Measurements from ENCODE around the gene GNG5.
"Not testable (repeated sequence)": the region's sequence is repeated elsewhere in the genome, so short reads cannot be mapped to it uniquely, and the experiment has no call there.

Gene GNG5

DNA sequence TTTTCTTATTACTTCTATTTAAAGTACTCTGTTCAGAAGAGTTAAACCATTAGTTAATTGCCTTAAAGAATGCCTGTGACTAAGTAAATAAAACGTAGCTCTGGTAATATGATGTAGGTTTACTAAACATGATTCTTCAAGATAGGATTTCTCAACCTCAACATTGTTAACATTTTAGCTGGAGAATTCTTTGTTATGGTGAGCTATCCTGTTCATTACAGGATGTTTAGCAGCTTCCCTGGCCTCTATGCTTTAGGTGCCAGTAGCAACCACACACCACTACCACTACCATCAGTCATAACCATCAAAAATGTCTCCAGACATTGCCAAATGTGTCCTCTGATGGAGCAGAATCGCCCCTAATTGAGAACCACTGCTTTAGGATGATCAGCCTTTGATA, 16.6 kb downstream of the GNG5 start:
- no peak for DNase-seq (ENCODE audit: low read depth in 1 of 2, low spot score in 1 of 2)

DNA sequence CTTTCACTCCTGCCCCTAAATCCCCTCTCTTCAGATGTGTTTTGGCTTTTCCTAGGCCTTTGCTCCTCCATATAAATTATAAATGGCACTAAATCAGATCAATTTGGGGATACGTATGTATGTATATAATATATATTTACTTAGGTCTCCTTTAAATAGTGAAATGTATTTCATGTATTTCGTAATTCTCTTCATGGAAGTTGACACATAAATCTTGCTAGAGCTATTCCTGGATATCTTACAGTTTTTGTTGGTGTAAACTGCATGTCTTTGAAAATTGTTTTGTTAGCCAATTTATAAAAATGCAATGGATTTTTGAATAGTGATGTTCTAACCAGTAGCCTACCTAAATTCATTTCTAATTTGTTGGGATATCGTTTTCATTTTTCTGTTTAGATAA, 18.3 kb downstream of the GNG5 start:
- no peak for DNase-seq (ENCODE audit: low read depth in 1 of 2, low spot score in 1 of 2)

DNA sequence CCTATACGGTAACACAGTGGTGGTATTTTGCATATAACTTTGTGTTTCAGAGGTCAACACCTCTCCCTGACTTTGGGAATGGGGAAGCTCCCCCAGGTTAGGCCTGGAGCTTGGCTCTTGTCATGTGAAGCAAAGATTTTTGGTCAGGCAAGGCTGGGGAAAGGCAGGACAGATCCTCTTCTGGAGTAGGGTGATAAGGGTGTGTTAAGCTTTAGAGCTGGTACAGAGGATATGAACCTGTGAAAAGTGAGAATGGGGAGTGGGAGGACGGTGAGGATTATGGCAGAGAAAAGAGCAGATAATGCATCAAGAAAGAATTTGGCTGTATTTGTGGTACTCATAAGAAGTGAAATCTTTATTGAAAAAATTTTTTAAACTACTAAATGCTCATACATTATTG, 25.1 kb downstream of the GNG5 start:
- no peak for DNase-seq (ENCODE audit: low read depth in 1 of 2, low spot score in 1 of 2)

DNA sequence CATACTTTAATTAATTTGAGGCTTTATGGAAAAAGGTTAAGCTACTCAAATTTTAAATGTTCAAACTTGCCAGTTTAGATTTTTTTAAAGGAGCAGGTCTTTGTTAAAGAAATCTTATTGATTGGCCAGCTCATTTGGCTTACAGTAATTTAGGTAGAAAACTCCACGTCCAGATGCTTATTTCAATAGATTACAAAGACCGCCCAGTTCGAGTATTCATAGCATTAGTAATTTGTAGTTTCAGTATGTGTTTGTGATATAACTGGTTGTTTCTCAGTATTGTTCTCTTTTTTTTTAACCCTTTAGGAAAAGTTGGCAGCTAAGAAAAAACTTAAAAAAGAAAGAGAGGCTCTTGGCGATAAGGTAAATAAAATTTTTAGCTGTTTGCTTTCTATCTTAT, 25.7 kb downstream of the GNG5 start:
- no peak for DNase-seq (ENCODE audit: low read depth in 1 of 2, low spot score in 1 of 2)

DNA sequence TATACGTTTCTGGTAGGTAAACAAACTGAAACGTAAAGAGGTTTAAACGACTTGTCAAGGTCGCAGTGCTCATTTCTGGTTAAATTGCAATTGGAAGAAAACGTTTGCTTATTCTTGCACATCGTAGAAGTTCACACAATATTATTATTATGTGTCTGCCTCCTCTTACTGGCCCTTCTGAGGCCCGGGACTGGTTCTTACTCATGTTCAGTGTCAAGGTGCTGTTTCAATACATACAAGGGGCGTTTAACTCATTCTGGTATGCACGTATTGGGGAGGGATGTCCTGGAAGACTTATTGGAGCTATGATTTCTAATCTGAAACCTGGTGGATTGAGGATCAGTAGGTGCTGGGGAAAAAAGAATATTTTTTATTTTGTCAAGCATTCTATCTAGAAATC, 26.4 kb downstream of the GNG5 start:
- no peak for DNase-seq (ENCODE audit: low read depth in 1 of 2, low spot score in 1 of 2)

DNA sequence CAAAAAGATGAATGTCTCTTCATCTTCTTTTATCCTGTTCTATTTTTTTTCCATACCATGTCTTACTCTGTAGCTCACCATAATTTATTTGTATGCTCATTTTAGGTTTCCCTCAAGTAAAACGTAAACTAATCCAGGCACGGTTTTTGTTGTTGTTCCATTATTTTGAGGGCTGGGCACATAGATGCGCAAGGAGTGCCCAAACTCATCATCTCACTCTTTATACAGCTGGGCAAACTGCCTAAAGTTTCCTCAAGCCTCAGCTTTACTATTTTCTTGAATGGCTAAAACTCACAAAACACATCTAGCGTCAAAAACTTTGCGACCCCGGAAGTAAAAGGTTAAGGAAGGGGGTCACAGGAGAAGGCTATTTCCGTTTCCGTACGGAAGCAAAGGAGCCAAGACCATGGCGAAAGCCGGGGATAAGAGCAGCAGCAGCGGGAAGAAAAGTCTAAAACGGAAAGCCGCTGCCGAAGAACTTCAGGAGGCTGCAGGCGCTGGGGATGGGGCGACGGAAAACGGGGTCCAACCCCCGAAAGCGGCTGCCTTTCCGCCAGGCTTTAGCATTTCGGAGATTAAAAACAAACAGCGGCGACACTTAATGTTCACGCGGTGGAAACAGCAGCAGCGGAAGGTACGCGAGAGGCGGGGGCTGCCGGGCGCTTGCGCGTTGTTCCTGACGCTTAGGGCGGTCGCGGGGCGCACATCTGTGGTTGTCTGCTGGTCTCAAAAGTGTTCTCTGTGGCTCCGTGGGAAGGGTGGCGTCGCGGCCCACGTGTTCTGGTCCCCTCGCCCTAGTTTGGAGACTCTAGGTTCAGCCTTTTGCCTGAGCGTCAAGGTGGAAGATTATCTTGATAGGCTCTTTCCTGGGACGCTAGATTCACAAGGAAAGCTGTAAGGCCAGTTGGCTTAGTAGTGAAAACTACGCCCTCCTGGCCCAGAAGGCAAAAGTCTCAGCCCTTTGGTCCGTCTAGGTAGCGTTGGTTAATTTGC, 27.2 kb downstream of the GNG5 start, which contains the start of gene RPF1:
Gene RPF1, plus strand, starts transcription at position 391 of the 993 bp plus-strand sequence. Its CDS starts 16 bp downstream, at position 407.
- peak; percentile 50 to 70 for DNase-seq (ENCODE audit: low read depth in 1 of 2, low spot score in 1 of 2)

DNA sequence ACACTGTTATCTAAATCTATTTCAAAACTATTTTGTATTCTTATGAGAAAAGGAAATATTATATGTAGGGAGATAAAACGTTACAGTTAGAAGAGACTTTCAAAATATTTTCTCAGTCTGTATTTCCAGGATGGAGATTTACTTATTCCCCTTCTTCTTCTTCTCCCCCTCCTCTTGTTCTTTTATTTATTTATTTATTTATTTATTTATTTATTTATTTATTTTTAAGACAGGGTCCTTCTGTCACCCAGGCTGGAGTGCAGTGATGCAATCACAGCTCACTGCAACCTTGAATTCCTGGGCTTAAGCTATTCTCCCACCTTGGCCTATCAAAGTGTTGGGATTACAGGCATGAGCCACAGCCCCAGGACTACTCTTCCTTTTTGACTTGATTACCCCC, 30.2 kb downstream of the GNG5 start:
- DNase-seq (ENCODE audit: low read depth in 1 of 2, low spot score in 1 of 2): no peak

DNA sequence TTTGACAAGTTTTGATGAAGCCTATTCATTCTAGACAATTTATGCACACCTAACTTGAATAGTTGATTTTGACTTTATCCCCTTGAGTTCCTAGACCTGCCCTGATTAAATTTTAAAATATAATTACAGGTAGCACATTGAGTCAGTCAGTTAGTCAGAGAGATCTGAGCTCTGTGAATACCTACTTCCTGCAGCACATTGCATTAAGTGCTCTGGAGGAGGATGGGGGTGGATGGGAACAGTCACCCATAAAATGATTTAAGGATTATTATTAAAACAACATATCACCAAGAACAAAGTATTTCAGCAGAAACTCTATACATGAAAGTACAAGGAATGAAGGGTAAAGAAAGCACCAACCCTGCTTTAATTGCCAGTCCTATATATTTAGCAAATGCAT, 39.1 kb downstream of the GNG5 start:
- DNase-seq (ENCODE audit: low read depth in 1 of 2, low spot score in 1 of 2): no peak

DNA sequence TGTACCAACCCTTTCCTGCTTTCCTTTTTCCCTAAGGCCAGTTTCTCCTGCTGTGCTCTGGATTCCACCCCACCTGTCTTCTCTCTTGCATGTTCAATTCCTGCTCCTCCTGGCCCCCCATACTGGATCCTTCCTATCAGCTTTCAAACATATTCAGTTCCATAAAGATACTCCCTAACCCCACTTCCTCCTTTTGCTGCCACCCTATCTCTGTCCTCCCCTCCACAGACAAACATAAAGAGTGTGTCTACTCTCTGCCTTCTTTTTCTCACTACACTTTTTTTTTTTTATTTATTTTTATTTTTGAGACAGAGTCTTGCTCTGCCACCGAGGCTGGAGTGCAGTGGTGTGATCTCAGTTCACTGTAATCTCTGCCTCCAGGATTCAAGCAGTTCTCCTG, 44.3 kb downstream of the GNG5 start:
- DNase-seq (ENCODE audit: low read depth in 1 of 2, low spot score in 1 of 2): no peak

DNA sequence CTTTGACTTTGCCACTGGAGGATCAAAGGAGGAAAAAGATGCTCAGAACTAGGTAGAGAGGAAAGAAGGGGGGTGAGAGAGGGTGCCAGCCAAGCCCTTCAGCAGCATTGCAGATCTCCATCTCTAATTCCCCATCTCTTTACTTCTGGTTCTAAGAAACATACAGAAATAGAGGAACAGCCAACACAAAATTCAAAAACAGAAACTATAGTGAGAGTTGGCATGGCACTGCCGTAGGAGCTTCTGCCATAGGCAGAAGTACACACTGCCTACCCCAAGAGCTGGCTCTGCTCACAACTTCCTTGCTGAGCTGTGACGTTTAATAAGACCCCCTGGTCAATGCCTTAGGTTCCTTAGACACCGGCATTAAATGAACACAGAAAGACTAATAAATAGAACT, 53.9 kb downstream of the GNG5 start:
- DNase-seq (ENCODE audit: low read depth in 1 of 2, low spot score in 1 of 2): no peak

DNA sequence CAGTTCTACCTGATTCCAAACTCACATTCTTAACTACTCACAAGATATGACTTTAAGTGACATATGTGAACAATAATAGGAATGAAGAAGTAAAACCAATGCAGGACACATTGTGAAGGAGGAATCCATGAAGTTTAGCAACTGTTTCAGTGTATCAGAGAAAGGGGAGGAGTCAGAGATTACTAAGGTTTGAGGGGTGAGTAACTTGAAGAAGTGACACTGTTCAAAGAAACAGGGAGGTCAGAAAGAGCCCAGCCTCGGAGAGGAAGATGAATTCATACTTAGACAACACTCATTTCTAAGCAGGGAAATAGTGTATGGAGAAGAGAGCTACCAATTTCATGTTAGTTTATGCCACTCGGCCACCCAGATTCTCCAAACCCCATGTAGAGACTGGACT, 55.5 kb downstream of the GNG5 start:
- no peak for DNase-seq (ENCODE audit: low read depth in 1 of 2, low spot score in 1 of 2)

DNA sequence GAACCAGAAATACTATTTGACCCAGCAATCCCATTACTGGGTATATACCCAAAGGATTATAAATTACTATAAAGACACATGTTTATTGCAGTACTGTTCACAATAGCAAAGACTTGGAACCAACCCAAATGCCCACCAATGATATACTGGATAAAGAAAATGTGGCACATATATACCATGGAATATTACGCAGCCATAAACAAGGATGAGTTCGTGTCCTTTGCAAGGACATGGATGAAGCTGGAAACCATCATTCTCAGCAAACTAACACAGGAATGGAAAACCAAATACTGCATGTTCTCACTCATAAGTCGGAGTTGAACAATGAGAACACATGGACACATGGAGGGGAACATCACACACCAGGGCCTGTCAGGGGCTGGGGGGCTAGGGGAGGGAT, 57.7 kb downstream of the GNG5 start:
- DNase-seq (ENCODE audit: low read depth in 1 of 2, low spot score in 1 of 2): not testable (repeated sequence)

Measured in activated T-helper 1 cell treated with anti-CD3 and anti-CD28 coated beads, Interleukin-2, amount 50 U/mL, for 16 hours (primary cell).